HepG2 (cell line): ENCODE data around the gene ACTR1A. TPM values are rescaled to one million over a fixed set of nuclear protein-coding genes. Genes with fewer than 3 reads are reported as not detected.
A peak's percentile ranks its signal among the peaks of the same experiment; 100 is the strongest.

Source experiments
- AGO1 ChIP-seq: fragments of 200-400 bp; formaldehyde crosslinking; IDR thresholded peaks from 2 replicates; pipeline ENCODE4 v1.6.1; 2017; ENCODE audit warnings: mild to moderate bottlenecking, low read depth, low read length, moderate library complexity; ENCODE audit not compliant: poor library complexity, severe bottlenecking
- CENPT ChIP-seq: sonication (generic); formaldehyde crosslinking; IDR thresholded peaks from 2 replicates; pipeline ENCODE4 v1.8.0; 2022; ENCODE audit warnings: low read depth, mild to moderate bottlenecking, moderate library complexity, missing genetic modification reagents
- HNF4A ChIP-seq: sonication (generic); formaldehyde crosslinking; IDR thresholded peaks from 2 replicates; pipeline ENCODE4 v1.4.0; 2020; ENCODE audit warnings: missing genetic modification reagents
- KLF6 ChIP-seq: IDR thresholded peaks from 2 replicates; pipeline ENCODE4 v1.8.0; 2016; ENCODE audit warnings: missing biosample characterization, missing genetic modification reagents
- NBN ChIP-seq: fragments of 450-650 bp; conservative IDR thresholded peaks from 2 replicates; pipeline ENCODE4 v1.6.1; 2017
- POLR2A ChIP-seq, 2 experiments: IDR thresholded peaks; 2 replicates each; pipeline ENCODE4 v1.6.1; 2011; ENCODE audit warnings: low read depth in 2 of 2, low read length in 2 of 2, mild to moderate bottlenecking in 1 of 2, moderate library complexity in 1 of 2; ENCODE audit not compliant: insufficient read depth in 1 of 2
- POLR2G ChIP-seq: fragments of 200-400 bp; formaldehyde crosslinking; IDR thresholded peaks from 2 replicates; pipeline ENCODE4 v1.6.1; 2018; ENCODE audit warnings: mild to moderate bottlenecking, low read depth, low read length, moderate library complexity
- SAP130 ChIP-seq: IDR thresholded peaks from 2 replicates; pipeline ENCODE4 v1.6.1; 2016; ENCODE audit warnings: low read depth
- SETDB1 ChIP-seq: sonication (generic); formaldehyde crosslinking; IDR thresholded peaks from 2 replicates; pipeline ENCODE4 v1.5.1; 2020; ENCODE audit warnings: missing genetic modification reagents, mild to moderate bottlenecking, borderline replicate concordance
- ZBTB7A ChIP-seq: sonication (generic); formaldehyde crosslinking; IDR thresholded peaks from 2 replicates; pipeline ENCODE4 v1.8.0; 2022; ENCODE audit warnings: mild to moderate bottlenecking, missing genetic modification reagents
- ZNF382 ChIP-seq: sonication (generic); formaldehyde crosslinking; IDR thresholded peaks from 2 replicates; pipeline ENCODE4 v1.5.0; 2020; ENCODE audit warnings: missing genetic modification reagents, mild to moderate bottlenecking, borderline replicate concordance
- ZNF552 ChIP-seq: sonication (generic); formaldehyde crosslinking; IDR thresholded peaks from 2 replicates; pipeline ENCODE4 v1.9.0; 2022; ENCODE audit warnings: missing genetic modification reagents, mild to moderate bottlenecking, borderline replicate concordance
- ZNF678 ChIP-seq: sonication (generic); formaldehyde crosslinking; IDR thresholded peaks from 2 replicates; pipeline ENCODE4 v1.4.0; 2020; ENCODE audit warnings: mild to moderate bottlenecking, missing genetic modification reagents
- ZNF703 ChIP-seq: sonication (generic); formaldehyde crosslinking; IDR thresholded peaks from 2 replicates; pipeline ENCODE4 v1.5.1; 2020; ENCODE audit warnings: missing genetic modification reagents, mild to moderate bottlenecking, moderate library complexity, borderline replicate concordance
- ZNF816 ChIP-seq: sonication (generic); formaldehyde crosslinking; IDR thresholded peaks from 2 replicates; pipeline ENCODE4 v1.8.0; 2022; ENCODE audit warnings: missing genetic modification reagents, mild to moderate bottlenecking, borderline replicate concordance
- ZNF879 ChIP-seq: sonication (generic); formaldehyde crosslinking; IDR thresholded peaks from 2 replicates; pipeline ENCODE4 v1.8.1; 2023; ENCODE audit warnings: missing genetic modification reagents
- polyA plus RNA-seq, 8 experiments: library from polyadenylated mRNA; depleted of rRNA in 3 of 8; stranded (reverse) in 7 of 8; unstranded in 1 of 8; fragments of >200 nt; fragmentation: Illumina TruSeq in 4 of 8; extraction: Trizol in 4 of 8; gene quantifications; 2 replicates each; pipeline versions ENCODE4 v1.2.1 to v1.2.3, GENCODE V29; 2011 to 2016; ENCODE audit warnings: low read depth in 4 of 8, missing spikeins in 1 of 8, mixed read lengths in 1 of 8; ENCODE audit not compliant: insufficient read depth in 1 of 8
- total RNA-seq, 5 experiments: library from RNA; depleted of rRNA; stranded (reverse); fragments of >200 nt; fragmentation: Illumina TruSeq; extraction: Trizol; gene quantifications; 2 replicates each; pipeline ENCODE4 v1.2.3, GENCODE V29; 2016; ENCODE audit warnings: low read depth in 1 of 5
- TF ChIP-seq, protein P1 (sequence below): sonication (generic); formaldehyde crosslinking; IDR thresholded peaks from 2 replicates; pipeline ENCODE4 v1.4.0; 2020; ENCODE audit warnings: low read depth, mild to moderate bottlenecking, missing genetic modification reagents
- TF ChIP-seq, protein P2 (sequence below): sonication (generic); formaldehyde crosslinking; IDR thresholded peaks from 2 replicates; pipeline ENCODE4 v1.5.0; 2020; ENCODE audit warnings: missing genetic modification reagents, mild to moderate bottlenecking, borderline replicate concordance
- TF ChIP-seq, protein P3 (sequence below): sonication (generic); formaldehyde crosslinking; conservative IDR thresholded peaks from 2 replicates; pipeline ENCODE4 v1.4.0; 2020; ENCODE audit warnings: missing genetic modification reagents
- TF ChIP-seq, protein P4 (sequence below): sonication (generic); formaldehyde crosslinking; conservative IDR thresholded peaks from 2 replicates; pipeline ENCODE4 v1.4.0; 2020; ENCODE audit warnings: mild to moderate bottlenecking, missing genetic modification reagents, moderate library complexity
- TF ChIP-seq, protein P5 (sequence below): sonication (generic); formaldehyde crosslinking; IDR thresholded peaks from 2 replicates; pipeline ENCODE4 v1.5.0; 2020; ENCODE audit warnings: mild to moderate bottlenecking, missing genetic modification reagents

ACTR1A gene
- total and polyA plus RNA-seq, 2 of the 13 experiments (the other 11 are each of a cell fraction or from before 2014, with no cell fraction given) = 59.6 to 62.8 TPM

DNA sequence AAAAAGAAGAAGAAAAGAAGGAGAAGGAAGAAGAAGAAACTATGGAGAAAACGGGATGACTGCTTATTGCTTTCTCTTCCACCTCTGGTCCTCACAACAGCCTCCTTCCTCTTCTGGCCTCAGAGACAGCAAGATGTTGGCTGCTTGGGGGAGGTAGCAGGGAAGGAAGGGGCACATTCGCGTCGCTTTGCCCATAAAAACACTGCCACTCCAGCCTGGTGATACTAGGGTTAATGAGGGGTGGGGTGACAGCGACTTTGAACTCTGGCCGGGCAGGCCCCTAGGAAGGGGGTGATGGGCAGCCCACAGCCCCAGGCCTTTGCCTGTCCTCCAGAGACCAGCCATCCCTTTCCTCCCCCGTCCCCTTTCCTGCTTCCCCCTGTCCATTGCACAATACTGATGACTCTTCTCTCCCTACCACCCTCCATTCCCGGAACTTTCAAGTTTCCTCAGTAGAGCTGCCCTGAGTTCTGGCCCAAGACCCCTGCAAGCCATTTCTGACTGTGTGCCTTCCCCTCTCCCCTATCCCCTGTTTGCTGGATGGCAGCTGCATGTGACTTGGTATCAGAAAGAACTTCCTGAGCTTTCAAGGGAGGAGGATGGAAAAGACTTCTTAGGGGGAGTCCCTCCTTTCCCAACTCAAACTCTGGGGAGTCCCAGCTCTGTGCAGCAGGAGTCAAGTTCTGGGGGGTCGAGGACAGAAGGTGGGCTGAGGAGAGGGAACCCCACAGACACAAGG lies 67.9 kb downstream of the ACTR1A start (continued):
- TF ChIP-seq ZNF382 (CRISPR knock-in tag) (no peak), POLR2G (peak; percentile 57; the same call in 1 of the 2 replicates), SETDB1 (CRISPR knock-in tag) (no peak), ZNF678 (no peak), CENPT (CRISPR knock-in tag) (no peak), AGO1 (no peak), ZNF879 (no peak), ZBTB7A (CRISPR knock-in tag) (peak; percentile 90; the same call in 1 of the 2 replicates), ZNF552 (CRISPR knock-in tag) (no peak), ZNF703 (CRISPR knock-in tag) (no peak), ZNF816 (no peak), POLR2A (IDR thresholded peaks at IDR 0.05; ENCODE audit: insufficient read depth in 1 of 2, low read depth in 2 of 2, low read length in 2 of 2) (peak in 1 of 2 experiments; percentile 58; a peak in 2 of 4 replicates), KLF6 (CRISPR knock-in tag) (no peak), NBN (no peak), HNF4A (peak; percentile 87), SAP130 (peak; percentile 82)
- TF ChIP-seq, protein P1, sequence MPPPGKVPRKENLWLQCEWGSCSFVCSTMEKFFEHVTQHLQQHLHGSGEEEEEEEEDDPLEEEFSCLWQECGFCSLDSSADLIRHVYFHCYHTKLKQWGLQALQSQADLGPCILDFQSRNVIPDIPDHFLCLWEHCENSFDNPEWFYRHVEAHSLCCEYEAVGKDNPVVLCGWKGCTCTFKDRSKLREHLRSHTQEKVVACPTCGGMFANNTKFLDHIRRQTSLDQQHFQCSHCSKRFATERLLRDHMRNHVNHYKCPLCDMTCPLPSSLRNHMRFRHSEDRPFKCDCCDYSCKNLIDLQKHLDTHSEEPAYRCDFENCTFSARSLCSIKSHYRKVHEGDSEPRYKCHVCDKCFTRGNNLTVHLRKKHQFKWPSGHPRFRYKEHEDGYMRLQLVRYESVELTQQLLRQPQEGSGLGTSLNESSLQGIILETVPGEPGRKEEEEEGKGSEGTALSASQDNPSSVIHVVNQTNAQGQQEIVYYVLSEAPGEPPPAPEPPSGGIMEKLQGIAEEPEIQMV (CRISPR knock-in tag) = no peak
- TF ChIP-seq, protein P2, sequence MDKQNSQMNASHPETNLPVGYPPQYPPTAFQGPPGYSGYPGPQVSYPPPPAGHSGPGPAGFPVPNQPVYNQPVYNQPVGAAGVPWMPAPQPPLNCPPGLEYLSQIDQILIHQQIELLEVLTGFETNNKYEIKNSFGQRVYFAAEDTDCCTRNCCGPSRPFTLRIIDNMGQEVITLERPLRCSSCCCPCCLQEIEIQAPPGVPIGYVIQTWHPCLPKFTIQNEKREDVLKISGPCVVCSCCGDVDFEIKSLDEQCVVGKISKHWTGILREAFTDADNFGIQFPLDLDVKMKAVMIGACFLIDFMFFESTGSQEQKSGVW = no peak
- TF ChIP-seq, protein P3, sequence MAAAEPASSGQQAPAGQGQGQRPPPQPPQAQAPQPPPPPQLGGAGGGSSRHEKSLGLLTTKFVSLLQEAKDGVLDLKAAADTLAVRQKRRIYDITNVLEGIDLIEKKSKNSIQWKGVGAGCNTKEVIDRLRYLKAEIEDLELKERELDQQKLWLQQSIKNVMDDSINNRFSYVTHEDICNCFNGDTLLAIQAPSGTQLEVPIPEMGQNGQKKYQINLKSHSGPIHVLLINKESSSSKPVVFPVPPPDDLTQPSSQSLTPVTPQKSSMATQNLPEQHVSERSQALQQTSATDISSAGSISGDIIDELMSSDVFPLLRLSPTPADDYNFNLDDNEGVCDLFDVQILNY = no peak
- TF ChIP-seq, protein P4, sequence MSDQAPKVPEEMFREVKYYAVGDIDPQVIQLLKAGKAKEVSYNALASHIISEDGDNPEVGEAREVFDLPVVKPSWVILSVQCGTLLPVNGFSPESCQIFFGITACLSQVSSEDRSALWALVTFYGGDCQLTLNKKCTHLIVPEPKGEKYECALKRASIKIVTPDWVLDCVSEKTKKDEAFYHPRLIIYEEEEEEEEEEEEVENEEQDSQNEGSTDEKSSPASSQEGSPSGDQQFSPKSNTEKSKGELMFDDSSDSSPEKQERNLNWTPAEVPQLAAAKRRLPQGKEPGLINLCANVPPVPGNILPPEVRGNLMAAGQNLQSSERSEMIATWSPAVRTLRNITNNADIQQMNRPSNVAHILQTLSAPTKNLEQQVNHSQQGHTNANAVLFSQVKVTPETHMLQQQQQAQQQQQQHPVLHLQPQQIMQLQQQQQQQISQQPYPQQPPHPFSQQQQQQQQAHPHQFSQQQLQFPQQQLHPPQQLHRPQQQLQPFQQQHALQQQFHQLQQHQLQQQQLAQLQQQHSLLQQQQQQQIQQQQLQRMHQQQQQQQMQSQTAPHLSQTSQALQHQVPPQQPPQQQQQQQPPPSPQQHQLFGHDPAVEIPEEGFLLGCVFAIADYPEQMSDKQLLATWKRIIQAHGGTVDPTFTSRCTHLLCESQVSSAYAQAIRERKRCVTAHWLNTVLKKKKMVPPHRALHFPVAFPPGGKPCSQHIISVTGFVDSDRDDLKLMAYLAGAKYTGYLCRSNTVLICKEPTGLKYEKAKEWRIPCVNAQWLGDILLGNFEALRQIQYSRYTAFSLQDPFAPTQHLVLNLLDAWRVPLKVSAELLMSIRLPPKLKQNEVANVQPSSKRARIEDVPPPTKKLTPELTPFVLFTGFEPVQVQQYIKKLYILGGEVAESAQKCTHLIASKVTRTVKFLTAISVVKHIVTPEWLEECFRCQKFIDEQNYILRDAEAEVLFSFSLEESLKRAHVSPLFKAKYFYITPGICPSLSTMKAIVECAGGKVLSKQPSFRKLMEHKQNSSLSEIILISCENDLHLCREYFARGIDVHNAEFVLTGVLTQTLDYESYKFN (CRISPR knock-in tag) = peak; percentile 88
- TF ChIP-seq, protein P5, sequence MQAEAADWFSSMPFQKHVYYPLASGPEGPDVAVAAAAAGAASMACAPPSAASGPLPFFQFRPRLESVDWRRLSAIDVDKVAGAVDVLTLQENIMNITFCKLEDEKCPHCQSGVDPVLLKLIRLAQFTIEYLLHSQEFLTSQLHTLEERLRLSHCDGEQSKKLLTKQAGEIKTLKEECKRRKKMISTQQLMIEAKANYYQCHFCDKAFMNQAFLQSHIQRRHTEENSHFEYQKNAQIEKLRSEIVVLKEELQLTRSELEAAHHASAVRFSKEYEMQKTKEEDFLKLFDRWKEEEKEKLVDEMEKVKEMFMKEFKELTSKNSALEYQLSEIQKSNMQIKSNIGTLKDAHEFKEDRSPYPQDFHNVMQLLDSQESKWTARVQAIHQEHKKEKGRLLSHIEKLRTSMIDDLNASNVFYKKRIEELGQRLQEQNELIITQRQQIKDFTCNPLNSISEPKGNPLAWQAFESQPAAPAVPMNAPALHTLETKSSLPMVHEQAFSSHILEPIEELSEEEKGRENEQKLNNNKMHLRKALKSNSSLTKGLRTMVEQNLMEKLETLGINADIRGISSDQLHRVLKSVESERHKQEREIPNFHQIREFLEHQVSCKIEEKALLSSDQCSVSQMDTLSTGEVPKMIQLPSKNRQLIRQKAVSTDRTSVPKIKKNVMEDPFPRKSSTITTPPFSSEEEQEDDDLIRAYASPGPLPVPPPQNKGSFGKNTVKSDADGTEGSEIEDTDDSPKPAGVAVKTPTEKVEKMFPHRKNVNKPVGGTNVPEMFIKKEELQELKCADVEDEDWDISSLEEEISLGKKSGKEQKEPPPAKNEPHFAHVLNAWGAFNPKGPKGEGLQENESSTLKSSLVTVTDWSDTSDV = no peak
